Muscle layer of duodenum (tissue), 2 donors: Measurements from ENCODE around the gene CRHBP.

Experiments
- H3K27ac ChIP-seq: one replicate; pipeline ENCODE4 v1.7.0; 2013; ENCODE audit warnings: mild to moderate bottlenecking, low read length
- H3K27me3 ChIP-seq: one replicate; pipeline ENCODE4 v1.7.0; 2013; ENCODE audit warnings: low read depth, mild to moderate bottlenecking, control low read depth, low read length
- H3K36me3 ChIP-seq, 2 donors: one replicate each; pipeline ENCODE4 v1.7.0; 2013; ENCODE audit warnings: low read length in 2 of 2, control low read depth in 1 of 2, mild to moderate bottlenecking in 1 of 2; ENCODE audit not compliant: insufficient read depth in 2 of 2, control insufficient read depth in 1 of 2
- H3K4me1 ChIP-seq, 2 donors: one replicate each; pipeline ENCODE4 v1.7.0; 2013; ENCODE audit warnings: low read length in 2 of 2, mild to moderate bottlenecking in 2 of 2, control low read depth in 1 of 2, moderate library complexity in 1 of 2; ENCODE audit not compliant: insufficient read depth in 2 of 2, control insufficient read depth in 1 of 2
- H3K4me3 ChIP-seq, 2 donors: one replicate each; pipeline ENCODE4 v1.7.0; 2013; ENCODE audit warnings: low read length in 2 of 2, low read depth in 1 of 2, mild to moderate bottlenecking in 1 of 2
- H3K9me3 ChIP-seq, 2 donors: one replicate each; pipeline ENCODE4 v1.7.0; 2013; ENCODE audit warnings: low read length in 2 of 2, control low read depth in 1 of 2, mild to moderate bottlenecking in 1 of 2; ENCODE audit not compliant: control insufficient read depth in 1 of 2
- donor health status: healthy.

The CRHBP gene

DNA sequence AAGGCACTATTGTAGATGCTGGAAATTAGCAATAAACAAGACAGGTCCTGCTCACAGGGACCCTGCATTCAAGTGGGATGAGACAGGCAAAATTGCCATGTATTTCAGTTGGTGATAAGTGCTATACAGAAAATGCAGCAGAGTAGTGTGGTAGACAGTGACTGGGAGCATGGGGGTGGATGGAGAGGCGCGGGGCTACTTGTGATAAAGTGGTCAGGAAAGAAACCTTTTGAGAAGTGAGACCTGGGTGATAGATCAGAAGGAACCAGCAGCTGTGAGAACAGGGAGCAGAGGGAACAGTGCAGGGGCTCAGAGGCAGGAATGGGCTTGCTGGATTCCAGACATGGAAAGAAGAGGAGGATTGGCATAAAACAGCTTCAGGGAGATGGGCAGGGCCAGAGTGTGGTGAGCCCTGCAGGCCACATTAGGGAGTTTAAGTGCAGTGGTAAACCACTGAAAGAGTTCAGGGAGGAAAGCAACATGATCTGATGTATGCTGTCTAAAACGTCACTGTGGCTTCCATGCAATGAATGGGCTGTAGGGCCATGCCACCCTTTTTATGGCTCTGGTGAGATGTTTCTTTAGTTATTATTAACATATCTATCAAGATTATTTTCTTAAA, 7.3 kb downstream of the CRHBP start:
- H3K27me3 ChIP-seq = no peaks in the 10 kb centered on the region
- H3K4me1 ChIP-seq = no peaks in the 10 kb centered on the region
- H3K9me3 ChIP-seq = no peaks in the 10 kb centered on the region
- no peak overlapping the region for H3K4me3 ChIP-seq
- no peaks in the 10 kb centered on the region for H3K36me3 ChIP-seq
- H3K27ac ChIP-seq = no peak overlapping the region

DNA sequence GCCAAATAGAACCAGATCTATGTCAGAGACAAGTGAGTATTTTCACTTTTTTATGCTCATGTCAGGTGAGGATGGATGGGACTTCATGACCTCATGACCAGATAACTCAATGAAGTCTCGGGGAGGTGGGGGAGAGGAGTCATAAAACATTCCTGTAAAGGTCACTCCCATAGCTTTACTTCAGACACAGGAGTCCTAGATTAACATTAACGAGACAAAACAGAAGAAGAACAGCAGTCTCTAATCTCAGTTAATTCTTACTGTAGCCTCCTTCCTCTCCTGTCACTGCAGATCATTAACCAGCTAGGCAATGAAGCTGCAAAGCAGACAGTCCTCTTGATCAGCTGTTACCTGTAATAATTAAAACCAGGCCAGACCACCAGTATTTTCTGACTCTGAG, 11.2 kb downstream of the CRHBP start:
- H3K36me3 ChIP-seq = no peaks in the 10 kb centered on the region
- no peaks in the 10 kb centered on the region for H3K9me3 ChIP-seq
- H3K4me3 ChIP-seq = no peak overlapping the region
- H3K27ac ChIP-seq = no peak overlapping the region
- H3K4me1 ChIP-seq = no peaks in the 10 kb centered on the region
- H3K27me3 ChIP-seq = no peaks in the 10 kb centered on the region

DNA sequence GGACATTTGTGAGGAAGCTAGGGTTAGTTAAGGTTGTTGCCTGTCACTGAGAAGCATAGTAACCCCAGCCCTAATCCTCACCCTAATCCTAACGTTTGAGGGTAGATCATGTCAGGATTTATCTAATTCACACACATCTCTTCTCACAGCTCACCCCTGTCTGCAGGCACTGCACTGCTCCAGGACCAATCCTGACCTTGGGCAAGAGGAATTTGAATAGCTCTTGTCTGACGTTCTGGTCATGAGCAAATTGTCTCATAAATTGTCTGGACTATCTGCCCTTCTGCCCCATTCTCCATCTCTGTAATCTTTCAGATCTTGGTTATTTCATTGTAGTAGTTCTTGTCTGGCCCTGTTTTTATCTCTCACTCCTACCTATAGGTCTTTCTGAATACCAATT, 18.7 kb downstream of the CRHBP start:
- no peaks in the 10 kb centered on the region for H3K4me1 ChIP-seq
- no peak overlapping the region for H3K27ac ChIP-seq
- no peaks in the 10 kb centered on the region for H3K27me3 ChIP-seq
- H3K36me3 ChIP-seq = no peaks in the 10 kb centered on the region
- no peaks in the 10 kb centered on the region for H3K9me3 ChIP-seq
- no peak overlapping the region for H3K4me3 ChIP-seq

DNA sequence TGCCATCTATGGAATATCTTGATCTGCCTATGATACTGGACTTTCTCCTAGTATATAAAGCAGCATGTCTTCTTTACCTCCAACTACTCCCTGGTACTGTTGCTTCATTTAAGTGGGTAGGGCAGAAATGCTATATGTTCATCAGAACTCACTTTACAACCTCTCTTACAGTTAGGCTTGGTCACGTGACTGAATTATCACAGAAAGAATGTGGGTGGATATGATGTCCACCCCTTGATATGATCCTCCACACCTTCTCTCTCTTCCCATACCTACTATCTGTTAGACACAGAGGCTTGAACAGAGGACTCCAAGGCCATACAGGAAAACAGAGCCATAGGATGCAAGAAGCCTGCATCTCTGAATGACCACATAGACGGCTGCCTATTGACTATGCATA, 19.8 kb downstream of the CRHBP start:
- Histone ChIP-seq H3K4me1 (no peaks in the 10 kb centered on the region), H3K9me3 (no peaks in the 10 kb centered on the region), H3K4me3 (no peak overlapping the region), H3K27ac (no peak overlapping the region), H3K36me3 (no peaks in the 10 kb centered on the region), H3K27me3 (no peaks in the 10 kb centered on the region)

DNA sequence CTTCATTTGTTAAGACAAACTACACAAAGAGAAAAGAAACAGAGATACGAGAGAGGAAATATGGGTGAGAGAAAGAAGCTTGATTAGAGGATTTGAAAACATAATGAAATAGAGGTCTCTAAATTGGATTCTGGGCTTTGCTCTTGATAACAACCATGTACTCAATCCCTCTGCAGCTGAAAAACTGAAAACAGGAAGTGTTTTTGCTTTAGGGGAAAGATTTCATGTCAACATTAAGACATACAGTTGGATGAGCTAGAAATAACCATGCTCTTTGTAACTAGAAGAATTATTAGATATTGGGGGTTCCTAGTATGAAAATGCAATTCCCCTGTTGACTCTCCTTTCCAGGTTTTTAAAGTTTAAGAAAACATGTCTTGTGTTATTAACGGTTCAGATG, 21.9 kb downstream of the CRHBP start:
- no peaks in the 10 kb centered on the region for H3K27me3 ChIP-seq
- no peaks in the 10 kb centered on the region for H3K9me3 ChIP-seq
- no peaks in the 10 kb centered on the region for H3K36me3 ChIP-seq

DNA sequence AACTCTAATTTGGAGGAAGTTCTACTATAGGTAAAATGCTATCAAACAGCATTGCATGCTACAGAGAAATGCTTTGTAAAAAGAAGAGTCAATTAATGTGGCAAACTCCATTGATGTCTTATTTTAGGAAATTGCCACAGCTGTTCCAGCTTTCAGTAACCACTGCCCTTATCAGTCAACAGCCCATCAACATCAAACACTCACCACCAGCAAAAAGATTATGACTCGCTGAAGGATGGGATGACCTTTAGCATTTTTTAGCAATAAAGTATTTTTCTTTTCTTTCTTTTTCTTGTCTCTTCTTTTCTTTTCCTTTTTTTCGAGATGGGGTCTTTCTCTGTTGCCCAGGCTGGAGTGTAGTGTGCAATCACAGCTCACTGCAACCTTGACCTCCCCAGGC, 26.0 kb downstream of the CRHBP start:
- Histone ChIP-seq H3K9me3 (no peaks in the 10 kb centered on the region), H3K36me3 (no peaks in the 10 kb centered on the region), H3K4me1 (no peaks in the 10 kb centered on the region), H3K27me3 (no peaks in the 10 kb centered on the region), H3K4me3 (no peak overlapping the region), H3K27ac (no peak overlapping the region)

More for the DNA sequence above, 21.9 kb downstream of the CRHBP start:
- no peak overlapping the region for H3K27ac ChIP-seq
- no peak overlapping the region for H3K4me3 ChIP-seq
- no peaks in the 10 kb centered on the region for H3K4me1 ChIP-seq

DNA sequence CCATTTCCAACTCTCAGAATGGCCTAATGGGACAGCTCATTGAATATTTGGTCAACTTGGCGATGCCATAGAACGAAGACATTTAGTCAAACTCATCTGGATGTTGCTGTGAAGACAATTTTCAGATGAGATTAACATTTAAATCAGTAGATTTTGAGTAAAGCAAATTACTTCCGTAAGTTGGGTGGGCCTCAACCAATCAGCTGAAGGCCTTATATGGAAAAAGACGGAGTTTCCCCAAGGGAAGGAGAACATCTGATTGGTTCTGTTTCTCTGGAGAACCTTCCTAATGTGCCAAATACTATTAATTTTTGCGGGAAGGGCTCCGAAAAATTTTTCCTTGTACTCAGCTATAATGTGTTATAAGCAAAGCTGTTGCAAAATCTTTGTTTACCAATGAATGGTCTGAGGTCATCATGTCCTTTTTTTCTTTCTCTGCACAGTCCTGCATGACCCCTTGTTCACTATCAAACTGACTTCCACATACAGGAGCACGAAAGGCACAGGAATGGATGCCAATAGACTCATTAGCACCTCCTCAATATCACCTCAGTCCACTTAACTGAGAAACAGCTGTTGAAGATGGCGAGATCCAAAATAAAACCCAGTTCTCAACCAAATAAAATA, 27.8 kb downstream of the CRHBP start:
- Histone ChIP-seq H3K9me3 (no peaks in the 10 kb centered on the region), H3K4me3 (no peak overlapping the region), H3K27me3 (no peaks in the 10 kb centered on the region), H3K36me3 (no peaks in the 10 kb centered on the region), H3K4me1 (no peaks in the 10 kb centered on the region), H3K27ac (no peak overlapping the region)

DNA sequence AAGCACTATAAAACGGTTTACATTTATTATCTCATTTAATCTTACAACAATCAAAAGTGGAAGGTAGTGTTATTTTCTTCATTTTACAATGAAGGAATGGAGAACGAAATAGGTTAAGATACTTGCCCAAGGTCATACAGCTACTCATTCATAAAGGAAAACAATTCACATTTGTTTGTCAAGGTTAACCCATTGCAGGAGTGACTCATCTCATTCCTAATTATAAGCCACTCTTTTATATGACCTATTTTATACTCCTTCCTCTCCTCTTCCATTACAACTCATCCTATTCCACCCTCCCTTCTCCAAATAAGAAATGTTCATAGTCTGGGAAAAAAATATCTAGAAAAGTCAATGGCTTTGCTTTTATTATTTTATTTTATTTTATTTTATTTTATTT, 29.6 kb downstream of the CRHBP start:
- no peak overlapping the region for H3K4me3 ChIP-seq
- H3K27me3 ChIP-seq = no peaks in the 10 kb centered on the region
- no peak overlapping the region for H3K27ac ChIP-seq
- H3K4me1 ChIP-seq = no peaks in the 10 kb centered on the region
- no peaks in the 10 kb centered on the region for H3K9me3 ChIP-seq
- no peaks in the 10 kb centered on the region for H3K36me3 ChIP-seq

DNA sequence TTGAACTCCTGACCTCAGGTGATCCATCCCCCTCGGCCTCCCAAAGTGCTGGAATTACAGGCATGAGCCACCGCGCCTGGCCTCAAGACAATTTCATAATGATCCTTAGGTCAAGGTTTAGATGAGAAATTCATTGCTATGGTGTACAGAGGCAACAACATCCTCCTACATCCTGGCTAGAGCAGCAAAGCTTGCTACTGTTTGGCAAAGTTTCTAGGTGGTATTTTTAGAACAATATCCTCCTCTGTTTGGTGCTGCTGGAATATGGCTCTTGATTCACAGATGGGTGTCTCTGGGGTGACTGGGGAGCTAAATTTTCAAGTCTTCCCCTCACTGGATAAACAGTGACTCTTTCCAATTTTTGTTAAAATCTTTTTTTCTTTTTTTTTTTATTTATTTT, 30.6 kb downstream of the CRHBP start:
- Histone ChIP-seq H3K9me3 (no peaks in the 10 kb centered on the region), H3K27ac (no peak overlapping the region), H3K27me3 (no peaks in the 10 kb centered on the region), H3K4me1 (no peaks in the 10 kb centered on the region), H3K36me3 (no peaks in the 10 kb centered on the region), H3K4me3 (no peak overlapping the region)

DNA sequence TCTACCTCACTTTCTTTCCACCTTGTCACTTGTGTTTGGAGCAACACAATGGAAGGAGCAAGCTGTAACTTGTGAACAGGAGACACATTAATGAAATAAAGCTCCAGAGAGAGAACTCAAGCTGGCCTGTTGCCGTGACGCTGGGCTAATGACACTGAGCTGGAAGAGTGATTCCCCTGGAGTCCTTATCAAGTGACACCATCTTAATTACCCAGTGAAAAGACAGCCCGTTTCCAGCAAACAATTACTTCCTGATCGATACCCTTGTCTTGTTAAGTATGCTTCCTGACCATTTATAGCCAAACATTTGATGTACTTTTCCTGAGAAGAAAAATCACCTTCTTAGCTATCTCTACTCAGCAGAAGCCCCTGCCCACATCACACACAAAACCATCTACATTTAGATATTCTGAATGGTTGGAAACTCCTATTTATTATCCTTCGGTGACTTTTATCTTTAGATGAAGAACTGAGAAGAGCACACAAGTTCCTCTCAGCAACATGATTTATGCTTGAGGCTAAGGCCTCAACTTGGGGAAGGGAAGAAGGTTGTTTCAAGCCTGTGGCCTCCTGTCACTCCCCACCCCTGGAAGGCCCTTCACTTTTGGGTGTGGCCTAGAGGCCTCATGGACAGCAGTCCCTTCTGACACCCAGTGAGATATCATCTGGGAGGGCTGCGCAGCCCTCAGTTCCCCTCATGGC, 34.1 kb downstream of the CRHBP start:
- Histone ChIP-seq H3K4me1 (no peaks in the 10 kb centered on the region), H3K9me3 (no peaks in the 10 kb centered on the region), H3K27me3 (no peaks in the 10 kb centered on the region), H3K36me3 (no peaks in the 10 kb centered on the region), H3K27ac (no peak overlapping the region), H3K4me3 (no peak overlapping the region)

DNA sequence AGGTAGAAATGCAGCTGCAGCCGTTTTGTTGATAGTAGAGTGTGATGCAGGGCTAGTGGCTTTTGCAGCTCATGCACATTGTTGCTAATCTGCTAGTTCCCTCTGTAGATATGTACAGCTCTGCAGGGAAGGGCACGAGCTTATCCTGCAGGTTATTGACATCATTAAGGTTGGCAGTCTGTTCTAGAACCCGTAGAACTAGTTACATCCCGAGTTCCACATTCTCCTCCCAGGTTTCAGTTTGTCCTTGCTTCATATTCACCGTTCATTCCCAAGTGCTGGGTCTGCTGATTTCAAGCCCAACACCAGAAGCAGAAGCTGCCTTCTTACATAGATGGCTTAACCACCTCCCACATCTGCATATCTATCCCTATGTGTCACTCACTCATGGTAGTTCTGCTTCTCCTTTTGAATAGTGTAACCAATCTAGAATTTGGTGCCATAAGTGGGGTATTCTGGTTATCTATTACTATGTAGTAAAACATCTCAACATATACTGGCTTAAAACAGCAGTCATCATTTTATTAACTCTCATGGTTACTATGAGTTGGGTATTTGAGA, 38.1 kb downstream of the CRHBP start:
- H3K27me3 ChIP-seq = no peaks in the 10 kb centered on the region
- H3K4me3 ChIP-seq = no peak overlapping the region
- H3K36me3 ChIP-seq = no peaks in the 10 kb centered on the region
- H3K27ac ChIP-seq = no peak overlapping the region
- no peaks in the 10 kb centered on the region for H3K4me1 ChIP-seq
- no peaks in the 10 kb centered on the region for H3K9me3 ChIP-seq
